HCT116 (cell line): Measurements from ENCODE around the gene DRAP1. TPM values are rescaled to one million over a fixed set of nuclear protein-coding genes. Genes with fewer than 3 reads are reported as not detected.

Experiments
- ATAC-seq: fragments of 200-7000 bp; cut with Tn5 transposase; 2 replicates; pipeline ENCODE4 v1.9.1; 2020; ENCODE audit warnings: mild to moderate bottlenecking, moderate library complexity
- BruUV-seq: library from RNA; stranded (reverse); fragments of 400-500 nt; replicated peaks from 2 replicates; lab custom pipeline; 2021; lab: Mats Ljungman, UMichigan
- CTCF ChIA-PET: fragments of 300-600 bp; sonication (Branson Sonifier 250); formaldehyde crosslinking; loops from one replicate; lab custom pipeline; 2021; ENCODE audit warnings: antibody characterized with exemption; lab: Charles Lee
- POLR2A ChIA-PET: fragments of 300-600, 350-600 bp; sonication (Branson Sonifier 250); formaldehyde crosslinking; loops from one replicate; lab custom pipeline; 2021; ENCODE audit warnings: antibody characterized with exemption; lab: Charles Lee
- RAD21 ChIA-PET, 2 experiments: fragments of 300-600 bp; sonication (Branson Sonifier 250); formaldehyde crosslinking; loops; one replicate each; lab custom pipeline; 2023; ENCODE audit warnings: low total read pairs in 2 of 2; ENCODE audit not compliant: uncharacterized antibody in 2 of 2, unreplicated experiment in 2 of 2, low non-redundant PET in 1 of 2; lab: Charles Lee
- DNase-seq: peaks from one replicate; pipeline ENCODE4 v3.0.0-alpha.2; 2010; ENCODE audit warnings: low read depth, low spot score
- H2AFZ ChIP-seq: fragments of 200-600 bp; shearing (Covaris generic), sonication (generic); 2 replicates; pipeline ENCODE4 v1.6.1; 2017; ENCODE audit warnings: low read depth, mixed run types, mixed read lengths, antibody characterized with exemption, low read length; ENCODE audit not compliant: poor library complexity, severe bottlenecking
- H3K27ac ChIP-seq: 2 replicates; pipeline ENCODE4 v1.5.1; 2012; ENCODE audit warnings: low read depth, low read length
- H3K27me3 ChIP-seq: fragments of 200-600 bp; sonication (generic); 2 replicates; pipeline ENCODE4 v1.6.1; 2016; ENCODE audit warnings: mixed run types, low read length, mixed read lengths; ENCODE audit not compliant: insufficient read depth
- H3K36me3 ChIP-seq, 2 experiments: fragments of 200-500 bp in 1 of 2; fragments of 200-600 bp in 1 of 2; sonication (Bioruptor generic) in 1 of 2; sonication (generic) in 1 of 2; 2 replicates each; pipeline versions ENCODE4 v1.5.1 to v1.6.1; 2014 to 2016; ENCODE audit warnings: low read length in 2 of 2, inconsistent platforms in 1 of 2, mixed read lengths in 1 of 2, mixed run types in 1 of 2; ENCODE audit not compliant: insufficient read depth in 2 of 2, control insufficient read depth in 1 of 2
- H3K4me1 ChIP-seq, 2 experiments: fragments of 200-600 bp in 1 of 2; sonication (generic) in 1 of 2; 2 replicates each; pipeline versions ENCODE4 v1.5.1 to v1.6.1; 2012 to 2017; ENCODE audit warnings: low read length in 2 of 2, inconsistent platforms in 1 of 2, mild to moderate bottlenecking in 1 of 2, mixed read lengths in 1 of 2, mixed run types in 1 of 2, moderate library complexity in 1 of 2; ENCODE audit not compliant: insufficient read depth in 2 of 2, control insufficient read depth in 1 of 2
- H3K4me2 ChIP-seq: fragments of 200-600 bp; sonication (generic); 2 replicates; pipeline ENCODE4 v1.6.1; 2017; ENCODE audit warnings: mixed run types, low read length, mixed read lengths
- H3K4me3 ChIP-seq, 2 experiments: fragments of 200-600 bp in 1 of 2; sonication (generic) in 1 of 2; replicated peaks in 1 of 2; 2 replicates each; pipeline ENCODE4 v1.5.1; 2011 to 2016; ENCODE audit warnings: low read length in 2 of 2, control low read depth in 1 of 2, low read depth in 1 of 2, mild to moderate bottlenecking in 1 of 2, mixed read lengths in 1 of 2, mixed run types in 1 of 2
- H3K79me2 ChIP-seq: fragments of 200-600 bp; sonication (generic); 2 replicates; pipeline ENCODE4 v1.6.1; 2017; ENCODE audit warnings: mild to moderate bottlenecking, mixed run types, low read length, moderate library complexity, mixed read lengths; ENCODE audit not compliant: insufficient read depth
- H3K9ac ChIP-seq: fragments of 200-600 bp; sonication (generic); 2 replicates; pipeline ENCODE4 v1.6.1; 2016; ENCODE audit warnings: low read length, mixed read lengths
- H3K9me2 ChIP-seq: fragments of 200-600 bp; sonication (generic), shearing (Covaris generic); 2 replicates; pipeline ENCODE4 v1.6.1; 2017; ENCODE audit warnings: mixed run types, mild to moderate bottlenecking, moderate library complexity; ENCODE audit not compliant: insufficient read depth
- H3K9me3 ChIP-seq, 2 experiments: fragments of 200-500 bp in 1 of 2; fragments of 200-600 bp in 1 of 2; sonication (Bioruptor generic) in 1 of 2; sonication (generic) in 1 of 2; 2 replicates each; pipeline ENCODE4 v1.6.1; 2014 to 2017; ENCODE audit warnings: low read length in 2 of 2, mixed read lengths in 2 of 2, inconsistent platforms in 1 of 2, low read depth in 1 of 2, mild to moderate bottlenecking in 1 of 2, mixed run types in 1 of 2, moderate library complexity in 1 of 2; ENCODE audit not compliant: control insufficient read depth in 1 of 2, insufficient read depth in 1 of 2
- H4K20me1 ChIP-seq: fragments of 200-600 bp; sonication (generic), shearing (Covaris generic); 2 replicates; pipeline ENCODE4 v1.6.1; 2017; ENCODE audit warnings: mixed run types, mild to moderate bottlenecking, moderate library complexity; ENCODE audit not compliant: insufficient read depth
- CEBPB ChIP-seq: IDR thresholded peaks from 2 replicates; pipeline ENCODE4 v1.6.1; 2012; ENCODE audit warnings: low read depth
- JUND ChIP-seq: IDR thresholded peaks from 2 replicates; pipeline ENCODE4 v1.6.1; 2012
- MAX ChIP-seq: IDR thresholded peaks from 2 replicates; pipeline ENCODE4 v1.6.1; 2012
- RAD21 ChIP-seq: IDR thresholded peaks from 2 replicates; pipeline ENCODE4 v1.6.1; 2012; ENCODE audit warnings: low read depth, mild to moderate bottlenecking
- REST ChIP-seq: IDR thresholded peaks from 2 replicates; pipeline ENCODE4 v1.6.1; 2012; ENCODE audit warnings: low read depth
- SRF ChIP-seq: IDR thresholded peaks from 2 replicates; pipeline ENCODE4 v1.6.1; 2012; ENCODE audit warnings: low read depth
- ZBTB33 ChIP-seq: IDR thresholded peaks from 2 replicates; pipeline ENCODE4 v1.6.1; 2011; ENCODE audit warnings: mild to moderate bottlenecking, low read length, moderate library complexity; ENCODE audit not compliant: insufficient replicate concordance; ENCODE audit errors: extremely low read depth
- intact Hi-C: fragments of 100-400 bp; cut with micrococcal nuclease; formaldehyde crosslinking; loops from 2 replicates; pipeline ENCODE4 v1.10.0; 2022
- total RNA-seq: library from RNA; stranded (reverse); gene quantifications from one replicate; pipeline ENCODE4 v1.2.1, GENCODE V29; 2021; ENCODE audit not compliant: unreplicated experiment

The DRAP1 gene
- total RNA-seq, 1 experiment from 2014 or later: 158 TPM

GRCh38 chr11:65934014-65934413, 14.8 kb downstream of the DRAP1 start:
- Histone ChIP-seq H3K27ac (no peak overlapping the region), H4K20me1 (no peaks in the 10 kb centered on the region), H3K27me3 (no peaks in the 10 kb centered on the region), H3K9me2 (no peaks in the 10 kb centered on the region), H3K4me3 (no peak overlapping the region), H3K9ac (no peak overlapping the region), H3K36me3 (no peaks in the 10 kb centered on the region), H3K79me2 (no peaks in the 10 kb centered on the region), H3K9me3 (no peaks in the 10 kb centered on the region), H3K4me1 (peaks cover 6 to 16% of the 10 kb centered on the region in 2 experiments; a peak in 3 of 4 replicates), H2AFZ (no peak overlapping the region), H3K4me2 (no peak overlapping the region)
- CTCF ChIA-PET: no interaction called here
- BruUV-seq: no TSS peak
- intact Hi-C loops: no loop called here
- DNase-seq: no peak
- no peak for TF ChIP-seq MAX
- TF ChIP-seq RAD21: no peak
- no peak for TF ChIP-seq ZBTB33
- TF ChIP-seq SRF: no peak
- TF ChIP-seq CEBPB: no peak
- TF ChIP-seq JUND: no peak
- TF ChIP-seq REST: no peak
- POLR2A ChIA-PET: no interaction called here
- ATAC-seq: no peak
- RAD21 ChIA-PET: no interaction called here
